HG03139 (cell line): ENCODE data around the gene BHMT.
"Not testable (repeated sequence)": the region's sequence is repeated elsewhere in the genome, so short reads cannot be mapped to it uniquely, and the experiment has no call there.

ENCODE experiments used
- ATAC-seq: cut with Tn5 transposase; IDR thresholded peaks from one replicate; pipeline ENCODE4 v1.9.1; 2021; ENCODE audit not compliant: unreplicated experiment

BHMT gene

GRCh38 chr5:79171635-79172245 lies 60.1 kb downstream of the BHMT start:
- ATAC-seq: no peak

DNA sequence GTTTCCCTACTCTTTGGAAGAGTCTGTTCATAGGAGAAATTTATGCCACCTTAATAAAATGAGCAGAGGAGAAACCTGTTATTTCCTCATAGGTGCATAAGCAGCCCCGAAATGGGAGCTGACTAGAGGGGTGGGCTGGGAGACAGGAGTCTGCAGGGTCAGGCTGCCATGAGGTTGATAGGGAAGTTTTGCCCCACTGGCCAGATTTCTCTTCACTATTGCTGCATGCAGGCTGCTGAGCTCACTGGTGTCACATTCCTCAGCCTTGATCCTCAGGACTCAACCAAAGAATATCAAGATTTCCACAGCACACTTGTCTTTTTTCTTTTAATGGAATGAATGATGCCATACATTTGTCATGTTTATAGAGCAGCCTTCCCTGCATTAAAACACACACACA lies 60.7 kb downstream of the BHMT start:
- no peak for ATAC-seq

DNA sequence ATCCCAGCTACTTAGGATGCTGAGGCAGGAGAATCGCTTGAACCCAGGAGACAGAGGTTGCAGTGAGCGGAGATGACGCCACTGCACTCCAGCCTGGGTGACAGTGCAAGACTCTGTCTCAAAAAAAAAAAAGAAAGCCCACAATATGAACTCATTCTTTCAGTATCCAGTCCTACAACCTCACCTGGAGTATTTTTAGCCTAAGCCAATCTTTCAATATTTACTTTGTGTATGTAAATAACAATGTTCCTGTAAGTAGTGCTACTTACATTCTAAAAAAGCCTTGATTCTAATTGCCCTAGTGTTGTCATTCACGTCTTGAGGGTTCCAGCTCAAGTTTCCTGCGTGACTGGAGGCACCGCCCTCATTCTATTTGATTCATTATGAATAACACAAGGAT lies 62.0 kb downstream of the BHMT start:
- ATAC-seq: no peak

GRCh38 chr5:79180449-79180848 lies 68.8 kb downstream of the BHMT start:
- ATAC-seq: not testable (repeated sequence)

DNA sequence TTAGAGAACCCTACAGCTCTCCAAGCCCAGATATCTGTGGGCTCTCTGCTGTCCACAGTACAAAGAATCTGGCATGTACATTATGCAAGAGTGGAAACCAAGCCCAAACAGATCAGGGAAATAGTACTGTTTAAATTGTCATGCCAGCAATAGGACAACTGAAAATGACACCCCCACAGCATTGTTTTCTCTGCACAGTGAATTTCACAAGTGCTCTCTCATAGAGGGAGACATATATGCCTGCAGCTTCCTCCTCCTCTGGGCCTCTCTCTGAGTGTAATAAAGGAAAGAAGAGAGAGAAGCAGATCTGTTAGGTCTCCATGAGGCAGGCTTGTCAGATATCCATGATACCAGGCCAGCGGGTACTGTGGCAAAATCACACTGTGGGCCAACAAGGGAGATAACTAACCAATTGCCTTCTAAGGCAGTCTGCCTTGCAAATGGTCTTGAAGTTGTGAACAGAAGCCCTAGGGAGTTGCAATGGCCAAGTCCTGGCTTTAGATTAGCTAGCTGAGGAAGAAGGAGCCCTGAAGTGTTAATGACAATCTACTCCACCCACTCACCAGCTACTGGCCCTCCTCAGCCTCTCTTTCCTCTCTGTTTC lies 69.9 kb downstream of the BHMT start:
- no peak for ATAC-seq
